Parathyroid adenoma (tissue), 2 donors: Measurements from ENCODE around the gene SARDH.

Source experiments
- H2AFZ ChIP-seq: fragments of 300-600 bp; sonication (generic); one replicate; pipeline ENCODE4 v1.7.0; 2017; ENCODE audit warnings: antibody characterized with exemption, mild to moderate bottlenecking
- H3K27ac ChIP-seq: fragments of 300-600 bp; sonication (generic); one replicate; pipeline ENCODE4 v1.7.0; 2017
- H3K27me3 ChIP-seq: fragments of 300-600 bp; sonication (generic); one replicate; pipeline ENCODE4 v1.7.0; 2017; ENCODE audit warnings: low read length; ENCODE audit not compliant: control insufficient read depth, insufficient read depth
- H3K36me3 ChIP-seq: fragments of 300-600 bp; sonication (generic); one replicate; pipeline ENCODE4 v1.7.0; 2017; ENCODE audit warnings: low read length; ENCODE audit not compliant: control insufficient read depth, insufficient read depth
- H3K4me1 ChIP-seq: fragments of 300-600 bp; sonication (generic); one replicate; pipeline ENCODE4 v1.7.0; 2017; ENCODE audit warnings: control low read depth
- H3K4me2 ChIP-seq: fragments of 300-600 bp; sonication (generic); one replicate; pipeline ENCODE4 v1.7.0; 2017; ENCODE audit warnings: low read length
- H3K4me3 ChIP-seq: fragments of 300-600 bp; sonication (generic); one replicate; pipeline ENCODE4 v1.7.0; 2017; ENCODE audit warnings: low read depth, low read length
- H3K79me2 ChIP-seq: fragments of 300-600 bp; sonication (generic); one replicate; pipeline ENCODE4 v1.7.0; 2017; ENCODE audit warnings: control low read depth
- H3K9ac ChIP-seq: fragments of 300-600 bp; sonication (generic); one replicate; pipeline ENCODE4 v1.7.0; 2017; ENCODE audit warnings: mild to moderate bottlenecking
- H3K9me3 ChIP-seq: fragments of 300-600 bp; sonication (generic); one replicate; pipeline ENCODE4 v1.7.0; 2017; ENCODE audit warnings: low read length; ENCODE audit not compliant: control insufficient read depth
- TF ChIP-seq, protein P1 (sequence below): fragments of 300-600 bp; sonication (generic); IDR thresholded peaks from one replicate; pipeline ENCODE4 v1.7.0; 2017; ENCODE audit warnings: antibody characterized with exemption, mild to moderate bottlenecking
- donor health status: primary hyperparathyroidism.

SARDH gene

DNA sequence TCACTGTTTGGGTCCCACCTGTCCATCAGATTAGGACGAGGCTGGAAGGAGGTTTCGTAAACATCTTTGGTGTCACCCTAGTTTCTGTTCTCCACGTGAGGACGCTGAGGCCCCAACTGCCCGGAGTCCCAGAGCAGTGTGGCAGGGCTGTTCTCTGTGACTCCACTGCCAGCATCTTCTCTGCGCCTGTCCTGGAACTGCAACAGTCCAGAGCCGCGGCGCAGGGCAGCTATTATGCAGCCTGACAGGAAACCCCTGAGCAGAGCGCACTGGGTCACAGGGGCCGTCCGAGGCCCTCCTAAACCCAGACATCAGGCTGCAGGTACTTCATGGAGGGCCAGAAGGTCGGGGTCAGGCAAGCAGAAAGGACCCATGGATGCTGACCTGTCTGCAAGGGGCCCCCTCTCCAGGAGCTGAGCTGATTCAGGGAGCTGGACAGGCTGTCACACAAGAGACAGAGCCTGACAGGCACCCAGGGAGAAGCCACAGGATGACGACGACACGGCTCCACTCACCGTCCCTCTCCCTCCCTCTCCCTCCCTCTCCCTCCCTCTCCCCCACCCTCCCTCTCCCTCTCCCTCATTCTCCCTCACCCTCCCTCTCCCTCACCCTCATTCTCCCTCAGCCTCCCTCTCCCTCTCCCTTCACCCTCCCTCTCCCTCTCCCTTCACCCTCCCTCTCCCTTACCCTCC, 70.2 kb downstream of the SARDH start:
- Histone ChIP-seq H3K9ac (no peak overlapping the region), H3K79me2 (no peaks in the 10 kb centered on the region), H3K27ac (no peak overlapping the region), H2AFZ (no peak overlapping the region), H3K9me3 (no peaks in the 10 kb centered on the region), H3K4me3 (no peak overlapping the region), H3K27me3 (no peaks in the 10 kb centered on the region), H3K36me3 (no peaks in the 10 kb centered on the region), H3K4me2 (no peak overlapping the region), H3K4me1 (no peaks in the 10 kb centered on the region)
- TF ChIP-seq, protein P1, sequence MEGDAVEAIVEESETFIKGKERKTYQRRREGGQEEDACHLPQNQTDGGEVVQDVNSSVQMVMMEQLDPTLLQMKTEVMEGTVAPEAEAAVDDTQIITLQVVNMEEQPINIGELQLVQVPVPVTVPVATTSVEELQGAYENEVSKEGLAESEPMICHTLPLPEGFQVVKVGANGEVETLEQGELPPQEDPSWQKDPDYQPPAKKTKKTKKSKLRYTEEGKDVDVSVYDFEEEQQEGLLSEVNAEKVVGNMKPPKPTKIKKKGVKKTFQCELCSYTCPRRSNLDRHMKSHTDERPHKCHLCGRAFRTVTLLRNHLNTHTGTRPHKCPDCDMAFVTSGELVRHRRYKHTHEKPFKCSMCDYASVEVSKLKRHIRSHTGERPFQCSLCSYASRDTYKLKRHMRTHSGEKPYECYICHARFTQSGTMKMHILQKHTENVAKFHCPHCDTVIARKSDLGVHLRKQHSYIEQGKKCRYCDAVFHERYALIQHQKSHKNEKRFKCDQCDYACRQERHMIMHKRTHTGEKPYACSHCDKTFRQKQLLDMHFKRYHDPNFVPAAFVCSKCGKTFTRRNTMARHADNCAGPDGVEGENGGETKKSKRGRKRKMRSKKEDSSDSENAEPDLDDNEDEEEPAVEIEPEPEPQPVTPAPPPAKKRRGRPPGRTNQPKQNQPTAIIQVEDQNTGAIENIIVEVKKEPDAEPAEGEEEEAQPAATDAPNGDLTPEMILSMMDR = no peak

DNA sequence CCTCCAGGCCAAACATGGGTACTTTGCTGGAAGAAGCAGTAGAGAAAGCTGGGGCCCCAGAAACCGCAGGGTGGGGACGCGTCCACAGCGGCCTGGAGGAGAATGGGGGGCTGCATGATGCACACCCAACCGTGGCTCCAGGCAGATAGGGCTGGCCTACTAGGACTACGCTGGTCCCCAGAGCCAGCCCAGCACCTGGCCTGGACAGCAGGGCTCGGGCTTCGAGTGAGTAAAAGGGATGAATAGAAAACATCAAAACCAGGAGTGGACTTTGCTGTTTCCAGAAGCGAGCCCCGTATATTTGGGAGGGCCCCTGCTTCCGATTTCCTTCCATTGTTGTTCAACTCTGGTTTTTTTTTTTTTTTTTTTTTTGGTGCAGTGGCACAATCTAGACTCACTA, 71.3 kb downstream of the SARDH start:
- no peaks in the 10 kb centered on the region for H3K9me3 ChIP-seq
- H3K36me3 ChIP-seq = no peaks in the 10 kb centered on the region
- H3K27ac ChIP-seq = no peak overlapping the region
- no peak overlapping the region for H2AFZ ChIP-seq
- no peak overlapping the region for H3K4me3 ChIP-seq
- H3K79me2 ChIP-seq = no peaks in the 10 kb centered on the region
- H3K4me1 ChIP-seq = no peaks in the 10 kb centered on the region
- TF ChIP-seq, protein P1 = no peak
- H3K4me2 ChIP-seq = no peak overlapping the region
- H3K9ac ChIP-seq = no peak overlapping the region
- no peaks in the 10 kb centered on the region for H3K27me3 ChIP-seq

DNA sequence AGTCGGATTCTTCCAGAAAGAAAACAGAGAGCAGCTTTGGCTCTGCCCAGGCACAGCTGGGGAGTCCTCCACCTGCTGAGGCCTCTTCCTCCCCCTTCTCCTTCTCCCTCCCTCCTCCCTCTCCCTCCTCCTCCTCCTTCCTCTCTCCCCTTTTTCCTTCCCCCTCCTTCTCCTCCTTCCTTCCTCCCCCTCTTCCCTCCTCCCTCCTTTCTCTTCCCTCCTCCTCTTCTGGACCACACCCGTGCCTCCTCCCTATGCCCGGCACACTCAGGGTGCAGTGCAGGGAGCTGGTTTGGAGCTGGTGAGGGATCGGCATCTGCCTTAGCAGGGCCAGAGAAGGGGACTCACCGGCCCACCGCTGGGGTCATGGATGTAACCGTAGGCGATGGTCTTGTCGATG, 71.8 kb downstream of the SARDH start:
- Histone ChIP-seq H3K27me3 (no peaks in the 10 kb centered on the region), H2AFZ (no peak overlapping the region), H3K9ac (no peak overlapping the region), H3K4me3 (no peak overlapping the region), H3K79me2 (no peaks in the 10 kb centered on the region), H3K9me3 (no peaks in the 10 kb centered on the region), H3K4me1 (no peaks in the 10 kb centered on the region), H3K36me3 (no peaks in the 10 kb centered on the region), H3K4me2 (no peak overlapping the region), H3K27ac (no peak overlapping the region)
- TF ChIP-seq, protein P1 = no peak

DNA sequence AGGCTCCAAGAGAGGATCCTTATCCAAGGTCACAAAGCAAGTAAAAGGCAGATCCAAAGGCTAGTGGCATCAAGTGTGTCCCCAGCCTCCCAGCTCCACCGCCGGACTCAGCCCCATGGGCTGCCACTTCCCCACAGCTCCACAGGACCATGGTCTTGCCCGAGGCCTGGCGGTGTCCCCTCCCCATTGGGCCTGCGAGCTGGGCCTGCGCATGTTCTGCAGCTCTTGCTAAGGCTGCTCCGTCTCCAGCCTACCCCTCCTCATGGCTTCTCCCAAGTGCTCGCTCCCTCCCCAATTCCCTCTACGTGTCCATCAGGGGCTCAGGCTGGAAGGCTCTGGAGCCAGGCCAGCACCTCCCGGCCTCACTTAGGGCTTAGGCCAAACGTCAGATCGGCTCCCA, 72.6 kb downstream of the SARDH start:
- H2AFZ ChIP-seq = no peak overlapping the region
- TF ChIP-seq, protein P1 = no peak
- no peaks in the 10 kb centered on the region for H3K36me3 ChIP-seq
- no peaks in the 10 kb centered on the region for H3K9me3 ChIP-seq
- H3K9ac ChIP-seq = no peak overlapping the region
- no peak overlapping the region for H3K4me2 ChIP-seq
- H3K4me3 ChIP-seq = no peak overlapping the region
- H3K4me1 ChIP-seq = no peaks in the 10 kb centered on the region
- H3K79me2 ChIP-seq = no peaks in the 10 kb centered on the region
- H3K27ac ChIP-seq = no peak overlapping the region
- H3K27me3 ChIP-seq = no peaks in the 10 kb centered on the region

DNA sequence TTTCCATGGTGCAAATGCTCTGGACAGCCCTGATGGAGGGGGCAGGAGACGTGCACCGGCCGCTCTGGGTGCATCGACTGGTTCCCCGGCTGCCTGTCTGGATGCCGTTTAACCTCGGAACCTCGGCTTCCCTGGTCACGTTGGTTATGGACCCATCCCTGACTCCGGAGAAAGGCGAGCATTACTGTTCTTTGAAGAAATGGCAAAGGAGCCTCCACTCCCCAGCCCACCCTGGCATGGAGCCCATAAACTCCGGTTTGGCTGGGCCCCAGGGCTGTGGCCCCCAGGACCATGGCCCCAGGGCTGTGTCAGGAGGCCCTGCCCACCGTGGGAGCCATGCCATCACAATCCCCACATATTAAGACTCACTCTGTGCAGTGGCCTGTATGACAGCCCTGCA, 73.1 kb downstream of the SARDH start:
- no peaks in the 10 kb centered on the region for H3K27me3 ChIP-seq
- H3K79me2 ChIP-seq = no peaks in the 10 kb centered on the region
- no peak overlapping the region for H3K4me3 ChIP-seq
- no peaks in the 10 kb centered on the region for H3K4me1 ChIP-seq
- no peaks in the 10 kb centered on the region for H3K36me3 ChIP-seq
- H2AFZ ChIP-seq = no peak overlapping the region
- no peak overlapping the region for H3K4me2 ChIP-seq
- H3K27ac ChIP-seq = no peak overlapping the region
- H3K9ac ChIP-seq = no peak overlapping the region
- TF ChIP-seq, protein P1 = no peak
- no peaks in the 10 kb centered on the region for H3K9me3 ChIP-seq
